HEK293 (cell line): ENCODE data around the gene KCNJ1.

Source experiments
- TCF7L2 ChIP-seq: IDR thresholded peaks from 2 replicates; pipeline ENCODE4 v1.6.1; 2011; ENCODE audit warnings: low read depth, mild to moderate bottlenecking, inconsistent platforms, low read length, moderate library complexity, borderline replicate concordance
- TSHZ1 ChIP-seq: fragments of 450-650 bp; formaldehyde crosslinking; IDR thresholded peaks from 2 replicates; pipeline ENCODE4 v1.5.1; 2016; ENCODE audit warnings: missing biosample characterization, missing genetic modification characterization, borderline replicate concordance
- ZBTB11 ChIP-seq: fragments of 450-650 bp; formaldehyde crosslinking; conservative IDR thresholded peaks from 2 replicates; pipeline ENCODE4 v1.5.1; 2016; ENCODE audit warnings: low read depth, missing biosample characterization, missing genetic modification characterization
- ZNF112 ChIP-seq: fragments of 450-650 bp; formaldehyde crosslinking; IDR thresholded peaks from 2 replicates; pipeline ENCODE4 v1.5.0; 2017; ENCODE audit warnings: missing biosample characterization, missing genetic modification characterization
- ZNF184 ChIP-seq: fragments of 450-650 bp; IDR thresholded peaks from 2 replicates; pipeline ENCODE4 v1.5.1; 2018; ENCODE audit warnings: missing biosample characterization, mild to moderate bottlenecking, missing genetic modification characterization
- ZNF292 ChIP-seq: fragments of 450-650 bp; formaldehyde crosslinking; IDR thresholded peaks from 2 replicates; pipeline ENCODE4 v1.5.1; 2016; ENCODE audit warnings: low read depth, missing biosample characterization, missing genetic modification characterization, borderline replicate concordance
- ZNF707 ChIP-seq: fragments of 450-650 bp; formaldehyde crosslinking; IDR thresholded peaks from 2 replicates; pipeline ENCODE4 v1.5.1; 2016; ENCODE audit warnings: missing biosample characterization, missing genetic modification characterization
- ZNF747 ChIP-seq: fragments of 450-650 bp; formaldehyde crosslinking; IDR thresholded peaks from 2 replicates; pipeline ENCODE4 v1.5.1; 2016; ENCODE audit warnings: missing biosample characterization, missing genetic modification characterization
- ZNF830 ChIP-seq: fragments of 450-650 bp; IDR thresholded peaks from 2 replicates; pipeline ENCODE4 v1.5.0; 2018; ENCODE audit warnings: missing biosample characterization, missing genetic modification characterization, low read depth, mild to moderate bottlenecking, moderate library complexity
- TF ChIP-seq, protein P1 (sequence below): fragments of 450-650 bp; formaldehyde crosslinking; IDR thresholded peaks from 2 replicates; pipeline ENCODE4 v1.5.1; 2016; ENCODE audit warnings: missing biosample characterization, missing genetic modification characterization

DNA sequence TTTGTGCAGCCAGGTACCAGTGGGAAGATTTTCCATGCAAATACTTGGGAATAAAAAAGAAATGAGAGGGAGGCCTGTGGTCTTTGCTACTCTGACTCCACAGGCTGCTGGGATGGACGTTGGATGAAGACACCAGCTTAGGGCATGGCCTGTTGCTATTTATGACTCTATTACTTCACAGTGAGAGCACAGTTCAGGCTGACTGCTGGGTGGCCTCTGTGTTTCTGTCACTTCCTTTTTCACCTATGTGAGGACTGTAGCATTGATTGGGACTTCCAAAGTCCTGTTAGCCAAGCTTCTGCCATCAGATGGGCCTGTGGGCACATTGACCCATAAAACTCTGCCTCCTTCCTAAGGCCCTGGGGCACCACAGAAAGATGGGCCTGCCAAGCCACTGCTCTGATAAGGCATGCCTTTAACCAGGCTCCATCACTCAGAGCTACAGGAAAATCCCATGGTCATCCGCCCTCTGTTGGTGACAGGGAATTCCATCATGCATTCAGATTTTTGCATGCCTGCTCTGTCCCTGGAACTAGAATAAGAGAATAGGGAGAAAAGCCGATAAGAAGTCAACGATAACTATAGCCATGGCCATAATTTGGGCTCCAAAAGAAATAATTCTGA, 64.6 kb downstream of the KCNJ1 start:
- TF ChIP-seq TSHZ1 (tag by site-specific recombination) = no peak
- TF ChIP-seq ZNF707 (tag by site-specific recombination) = no peak
- no peak for TF ChIP-seq ZNF292 (tag by site-specific recombination)
- TF ChIP-seq ZBTB11 (tag by site-specific recombination) = no peak
- TF ChIP-seq ZNF747 (tag by site-specific recombination) = no peak
- no peak for TF ChIP-seq TCF7L2
- no peak for TF ChIP-seq ZNF830
- TF ChIP-seq, protein P1, sequence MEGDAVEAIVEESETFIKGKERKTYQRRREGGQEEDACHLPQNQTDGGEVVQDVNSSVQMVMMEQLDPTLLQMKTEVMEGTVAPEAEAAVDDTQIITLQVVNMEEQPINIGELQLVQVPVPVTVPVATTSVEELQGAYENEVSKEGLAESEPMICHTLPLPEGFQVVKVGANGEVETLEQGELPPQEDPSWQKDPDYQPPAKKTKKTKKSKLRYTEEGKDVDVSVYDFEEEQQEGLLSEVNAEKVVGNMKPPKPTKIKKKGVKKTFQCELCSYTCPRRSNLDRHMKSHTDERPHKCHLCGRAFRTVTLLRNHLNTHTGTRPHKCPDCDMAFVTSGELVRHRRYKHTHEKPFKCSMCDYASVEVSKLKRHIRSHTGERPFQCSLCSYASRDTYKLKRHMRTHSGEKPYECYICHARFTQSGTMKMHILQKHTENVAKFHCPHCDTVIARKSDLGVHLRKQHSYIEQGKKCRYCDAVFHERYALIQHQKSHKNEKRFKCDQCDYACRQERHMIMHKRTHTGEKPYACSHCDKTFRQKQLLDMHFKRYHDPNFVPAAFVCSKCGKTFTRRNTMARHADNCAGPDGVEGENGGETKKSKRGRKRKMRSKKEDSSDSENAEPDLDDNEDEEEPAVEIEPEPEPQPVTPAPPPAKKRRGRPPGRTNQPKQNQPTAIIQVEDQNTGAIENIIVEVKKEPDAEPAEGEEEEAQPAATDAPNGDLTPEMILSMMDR = 0 out of 2 replicates have a peak, but pooled peaks have one; percentile 21
- no peak for TF ChIP-seq ZNF112 (tag by site-specific recombination)
- TF ChIP-seq ZNF184 (tag by site-specific recombination) = no peak
